GM12801 (cell line): ENCODE measurements around the gene LUZP2.

Experiments used
- TF ChIP-seq, protein P1 (sequence below): IDR thresholded peaks from one replicate; pipeline ENCODE4 v1.5.1; 2011; ENCODE audit warnings: control low read depth; ENCODE audit not compliant: insufficient read length; ENCODE audit errors: extremely low read depth

LUZP2 gene

DNA sequence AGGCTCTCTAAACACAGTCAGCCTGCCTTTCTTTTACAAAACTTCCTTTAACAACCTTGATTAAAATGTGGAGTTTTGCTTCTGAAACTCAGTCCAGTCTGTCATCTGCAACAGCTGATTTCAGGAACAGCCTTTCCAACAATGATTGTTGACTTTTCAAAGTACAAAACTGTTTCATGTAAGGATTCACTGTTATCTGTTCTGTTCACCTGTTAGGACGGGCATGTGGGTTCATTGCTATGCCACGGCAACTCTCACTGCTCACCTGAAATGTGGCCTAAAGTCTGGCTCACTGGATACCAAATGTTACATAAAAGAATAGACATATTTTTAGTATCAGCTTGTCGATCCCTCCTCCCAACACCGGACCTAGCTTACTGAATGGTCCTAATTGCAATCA lies 242.8 kb downstream of the LUZP2 start:
- TF ChIP-seq, protein P1, sequence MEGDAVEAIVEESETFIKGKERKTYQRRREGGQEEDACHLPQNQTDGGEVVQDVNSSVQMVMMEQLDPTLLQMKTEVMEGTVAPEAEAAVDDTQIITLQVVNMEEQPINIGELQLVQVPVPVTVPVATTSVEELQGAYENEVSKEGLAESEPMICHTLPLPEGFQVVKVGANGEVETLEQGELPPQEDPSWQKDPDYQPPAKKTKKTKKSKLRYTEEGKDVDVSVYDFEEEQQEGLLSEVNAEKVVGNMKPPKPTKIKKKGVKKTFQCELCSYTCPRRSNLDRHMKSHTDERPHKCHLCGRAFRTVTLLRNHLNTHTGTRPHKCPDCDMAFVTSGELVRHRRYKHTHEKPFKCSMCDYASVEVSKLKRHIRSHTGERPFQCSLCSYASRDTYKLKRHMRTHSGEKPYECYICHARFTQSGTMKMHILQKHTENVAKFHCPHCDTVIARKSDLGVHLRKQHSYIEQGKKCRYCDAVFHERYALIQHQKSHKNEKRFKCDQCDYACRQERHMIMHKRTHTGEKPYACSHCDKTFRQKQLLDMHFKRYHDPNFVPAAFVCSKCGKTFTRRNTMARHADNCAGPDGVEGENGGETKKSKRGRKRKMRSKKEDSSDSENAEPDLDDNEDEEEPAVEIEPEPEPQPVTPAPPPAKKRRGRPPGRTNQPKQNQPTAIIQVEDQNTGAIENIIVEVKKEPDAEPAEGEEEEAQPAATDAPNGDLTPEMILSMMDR, result no peak

DNA sequence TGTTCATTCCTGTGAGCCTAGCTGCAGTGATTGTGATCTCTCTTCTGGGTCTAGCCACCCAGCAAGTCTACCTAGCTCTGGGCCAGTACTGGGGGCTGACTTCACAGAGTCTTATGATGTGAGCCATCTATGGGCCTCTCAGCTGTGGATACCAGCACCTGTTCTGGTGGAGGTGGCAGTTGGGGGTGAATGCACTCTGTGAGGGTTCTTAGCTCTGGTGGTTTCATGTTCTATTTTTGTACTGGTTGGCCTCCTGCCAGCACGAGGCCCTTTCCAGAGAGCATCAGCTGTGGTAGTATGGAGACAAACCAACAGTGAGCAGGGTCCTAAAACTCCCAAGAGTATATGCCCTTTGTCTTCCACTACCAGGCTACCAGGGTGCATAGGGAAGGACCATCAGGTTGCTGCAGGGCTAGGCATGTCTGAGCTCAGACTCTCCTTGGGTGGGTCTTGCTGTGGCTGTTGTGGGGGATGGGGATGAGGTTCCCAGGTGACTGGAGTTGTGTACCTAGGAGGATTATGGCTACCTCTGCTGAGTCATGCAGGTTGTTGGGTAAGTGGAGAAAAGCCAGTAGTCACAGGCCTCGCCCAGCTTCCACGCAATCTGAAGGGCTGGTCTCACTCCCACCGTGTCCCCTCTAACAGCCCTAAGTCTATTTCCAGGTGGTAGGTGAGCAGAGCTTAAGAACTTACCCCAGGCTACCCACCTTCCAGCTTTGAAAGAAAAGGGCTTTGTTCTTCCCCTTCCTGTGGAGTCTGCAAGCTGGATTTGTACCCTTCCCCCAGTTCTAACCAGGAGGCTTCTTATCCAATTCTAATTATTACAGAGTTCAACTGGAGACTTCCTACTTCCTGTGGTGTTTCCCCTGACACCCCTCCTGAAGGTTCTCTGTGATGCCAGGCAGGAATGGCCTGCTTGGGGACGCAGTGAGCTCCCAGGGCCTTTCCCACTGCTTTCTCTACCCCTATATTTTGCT lies 250.7 kb downstream of the LUZP2 start:
- TF ChIP-seq, protein P1, result no peak

DNA sequence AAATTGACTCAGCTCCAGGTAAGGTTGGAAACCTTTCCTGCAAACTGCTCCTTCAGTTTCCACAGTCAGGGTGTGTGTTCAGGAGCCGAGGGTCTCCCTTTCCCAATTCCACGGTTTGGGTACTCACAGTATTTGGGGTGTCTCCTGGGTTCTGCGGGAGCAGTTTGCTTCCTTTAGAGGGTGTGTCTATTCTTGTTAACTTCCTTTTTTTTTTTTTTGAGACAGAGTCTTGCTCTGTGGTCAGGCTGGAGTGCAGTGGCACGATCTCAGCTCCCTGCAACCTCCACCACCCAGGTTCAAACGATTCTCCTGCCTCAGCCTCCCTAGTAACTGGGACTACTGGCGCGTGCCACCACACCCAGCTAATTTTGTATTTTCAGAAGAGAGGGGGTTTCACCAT lies 251.4 kb downstream of the LUZP2 start:
- TF ChIP-seq, protein P1, result no peak

DNA sequence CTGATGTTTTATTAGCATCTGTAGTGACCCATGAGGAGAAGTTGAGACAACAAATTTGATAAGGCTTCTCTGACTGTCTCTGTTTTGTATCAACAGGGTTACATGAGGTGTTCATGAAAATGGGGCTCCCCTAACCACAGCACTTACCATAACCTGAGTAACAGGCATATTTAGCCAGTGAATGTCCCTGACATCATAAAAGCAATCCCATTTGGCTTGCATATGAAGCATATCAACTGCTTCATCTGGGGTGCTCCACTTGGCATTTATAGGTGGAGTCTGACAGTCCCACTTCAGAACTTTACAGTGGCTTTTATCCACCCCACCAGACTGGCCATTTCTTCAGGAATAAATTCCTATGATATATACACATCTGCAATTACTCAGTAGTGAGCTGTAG lies 257.6 kb downstream of the LUZP2 start:
- TF ChIP-seq, protein P1, result no peak

DNA sequence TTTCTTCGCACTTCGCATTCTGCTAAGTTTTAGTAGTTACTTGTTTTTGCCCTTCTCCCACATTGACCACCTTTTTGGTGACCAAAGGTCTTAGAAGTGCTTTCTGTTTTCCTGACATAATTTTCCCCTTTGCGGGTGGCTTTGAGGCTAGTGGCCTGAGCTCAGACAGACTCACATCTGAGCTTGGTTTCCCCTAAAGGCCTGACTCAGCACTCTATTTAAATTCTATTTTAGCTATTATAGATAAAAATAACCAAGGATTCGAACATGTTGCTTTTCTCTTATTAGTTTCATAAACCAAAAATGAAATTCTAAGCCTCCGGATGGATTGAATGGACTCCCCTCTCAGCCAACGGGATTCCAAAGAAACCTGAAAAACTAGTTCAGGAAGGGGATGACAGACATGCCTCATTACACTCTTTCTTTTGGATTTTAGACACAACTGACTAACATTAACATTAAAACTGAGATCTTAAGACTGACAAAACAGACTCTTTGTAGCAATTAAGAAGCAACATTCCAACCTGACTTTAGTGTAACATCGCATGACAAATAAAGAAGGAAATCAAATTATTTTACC lies 258.5 kb downstream of the LUZP2 start:
- TF ChIP-seq, protein P1, result no peak

DNA sequence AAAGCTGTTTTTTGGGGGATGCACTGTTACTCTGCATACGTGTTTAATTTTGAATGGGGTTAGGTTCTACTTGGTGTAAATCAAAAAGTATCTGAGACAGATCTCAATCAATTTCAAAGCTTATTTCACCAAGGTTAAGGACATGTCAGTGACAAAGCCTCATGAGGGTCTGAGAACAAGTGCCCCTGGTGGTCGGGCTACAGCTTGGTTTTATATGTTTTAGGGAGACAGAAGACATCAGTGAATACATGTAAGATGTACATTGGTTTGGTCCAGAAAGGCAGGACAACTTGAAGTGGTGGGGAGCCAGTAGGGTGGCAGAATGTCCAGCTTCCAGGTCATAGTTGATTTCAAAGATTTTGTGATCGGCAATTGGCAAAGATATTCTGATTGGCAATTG lies 262.9 kb downstream of the LUZP2 start:
- TF ChIP-seq, protein P1, result no peak

DNA sequence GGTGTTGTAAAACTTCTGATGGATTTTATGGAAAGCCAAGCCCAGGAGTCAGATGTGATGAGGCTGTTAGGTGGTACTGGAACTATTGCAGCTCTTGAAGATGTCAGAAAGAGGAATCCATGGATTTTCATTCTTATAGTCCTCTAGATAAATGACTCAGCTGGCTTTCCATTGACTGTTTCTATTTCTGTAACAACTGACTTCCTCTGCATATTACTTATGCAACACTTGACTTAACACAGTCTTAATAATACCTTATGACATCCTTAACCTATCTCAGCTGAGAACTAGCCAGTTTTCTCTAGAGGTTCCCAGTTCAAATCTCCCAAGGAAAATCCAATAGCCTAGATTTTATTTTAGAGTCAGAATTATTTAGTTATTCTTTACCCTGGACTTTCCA lies 263.8 kb downstream of the LUZP2 start:
- TF ChIP-seq, protein P1, result no peak
